RWPE1 (cell line): ENCODE data around the gene AQP3.

ENCODE experiments used
- CTCF ChIA-PET: fragments of 350-600 bp; sonication (Branson Sonifier 250); formaldehyde crosslinking; extraction: SDS; loops from one replicate; lab custom pipeline; 2021; lab: Yijun Ruan, JAX
- POLR2A ChIA-PET: fragments of 400-600 bp; formaldehyde crosslinking; extraction: SDS; loops from one replicate; lab custom pipeline; 2020; ENCODE audit warnings: antibody characterized with exemption; ENCODE audit not compliant: low non-redundant PET; lab: Yijun Ruan, JAX
- DNase-seq: peaks from one replicate; pipeline ENCODE4 v3.0.0; 2012; ENCODE audit warnings: low spot score
- H3K27ac ChIP-seq: fragments of 450-650 bp; 2 replicates; pipeline ENCODE4 v1.5.1; 2017
- TF ChIP-seq, protein P1 (sequence below): fragments of 450-650 bp; conservative IDR thresholded peaks from 2 replicates; pipeline ENCODE4 v1.5.1; 2017; ENCODE audit warnings: low read depth, mild to moderate bottlenecking

Gene AQP3

DNA sequence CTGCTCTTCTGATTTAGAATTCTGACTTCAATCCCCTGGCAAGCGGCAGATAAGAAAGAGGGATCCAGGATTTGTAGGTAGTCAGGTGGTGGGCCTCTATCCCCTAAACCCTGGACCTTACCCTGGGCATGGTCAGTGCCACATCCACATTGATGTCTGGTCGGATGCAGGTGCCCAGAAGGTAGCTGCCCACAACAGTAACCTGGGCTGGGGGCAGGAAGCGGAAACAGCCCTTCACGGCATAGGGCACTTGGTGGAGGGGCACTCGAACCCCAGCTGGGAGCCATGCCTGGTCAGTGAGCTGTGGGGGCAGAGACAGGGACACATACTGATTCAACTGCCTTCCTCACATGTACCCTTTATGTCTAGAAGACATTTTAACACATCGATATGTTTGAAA is 22.5 kb upstream of the AQP3 start:
- TF ChIP-seq, protein P1, sequence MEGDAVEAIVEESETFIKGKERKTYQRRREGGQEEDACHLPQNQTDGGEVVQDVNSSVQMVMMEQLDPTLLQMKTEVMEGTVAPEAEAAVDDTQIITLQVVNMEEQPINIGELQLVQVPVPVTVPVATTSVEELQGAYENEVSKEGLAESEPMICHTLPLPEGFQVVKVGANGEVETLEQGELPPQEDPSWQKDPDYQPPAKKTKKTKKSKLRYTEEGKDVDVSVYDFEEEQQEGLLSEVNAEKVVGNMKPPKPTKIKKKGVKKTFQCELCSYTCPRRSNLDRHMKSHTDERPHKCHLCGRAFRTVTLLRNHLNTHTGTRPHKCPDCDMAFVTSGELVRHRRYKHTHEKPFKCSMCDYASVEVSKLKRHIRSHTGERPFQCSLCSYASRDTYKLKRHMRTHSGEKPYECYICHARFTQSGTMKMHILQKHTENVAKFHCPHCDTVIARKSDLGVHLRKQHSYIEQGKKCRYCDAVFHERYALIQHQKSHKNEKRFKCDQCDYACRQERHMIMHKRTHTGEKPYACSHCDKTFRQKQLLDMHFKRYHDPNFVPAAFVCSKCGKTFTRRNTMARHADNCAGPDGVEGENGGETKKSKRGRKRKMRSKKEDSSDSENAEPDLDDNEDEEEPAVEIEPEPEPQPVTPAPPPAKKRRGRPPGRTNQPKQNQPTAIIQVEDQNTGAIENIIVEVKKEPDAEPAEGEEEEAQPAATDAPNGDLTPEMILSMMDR = no peak
- H3K27ac ChIP-seq = peak overlapping the region; percentile 61; the same call in 1 of the 2 replicates
- POLR2A ChIA-PET = no interaction called here
- no peak for DNase-seq
- CTCF ChIA-PET = interaction anchor here (0.5 kb wide), 1 partner anchor 60 kb away, joined by 4 read pairs; no protein-coding TSS in a partner anchor

DNA sequence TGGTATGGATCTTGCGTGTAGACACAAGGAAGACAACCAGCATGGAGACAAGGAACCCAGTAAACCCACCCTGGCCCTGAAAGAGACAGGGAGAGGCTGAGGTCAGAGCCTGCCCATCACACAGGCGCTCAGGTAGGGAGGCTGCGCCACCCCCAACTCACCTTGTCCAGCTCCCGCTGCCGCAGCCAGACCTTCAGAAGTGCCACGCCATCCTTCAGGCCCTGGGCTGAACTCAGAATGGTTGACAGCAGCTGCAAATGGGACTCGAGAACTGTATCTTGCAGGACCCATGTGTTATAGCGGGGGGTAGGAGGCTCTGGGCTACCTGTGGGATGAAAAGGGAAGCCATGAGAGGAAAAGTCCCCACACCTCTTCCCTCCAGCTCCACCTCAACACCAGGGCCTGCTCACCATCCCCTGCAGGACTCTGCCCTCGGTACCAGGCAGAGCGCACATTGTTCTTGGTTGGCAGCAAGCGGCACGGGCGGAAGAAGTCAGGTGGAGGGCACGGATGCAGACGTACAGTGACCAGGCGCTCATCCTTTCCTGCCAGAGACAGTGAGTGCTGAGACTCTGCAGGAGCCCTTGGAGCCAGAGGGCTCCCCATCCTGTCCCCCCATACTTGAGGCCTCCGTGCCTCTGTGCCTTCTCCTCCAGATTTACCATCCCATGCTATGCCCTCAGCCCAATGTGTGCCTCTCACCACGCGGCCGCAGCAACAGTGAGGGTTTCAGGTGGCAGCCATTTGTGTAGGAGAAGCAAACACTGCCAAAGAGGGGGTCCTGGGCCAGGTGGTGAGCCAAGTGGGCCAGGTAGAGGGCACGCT is 21.6 kb upstream of the AQP3 start:
- peak overlapping the region; percentile 61; the same call in 1 of the 2 replicates for H3K27ac ChIP-seq
- POLR2A ChIA-PET = no interaction called here
- CTCF ChIA-PET = interaction anchor here (0.8 kb wide), 1 partner anchor 64 kb away, joined by 3 read pairs; no protein-coding TSS in a partner anchor
- DNase-seq = no peak
- TF ChIP-seq, protein P1 = no peak

DNA sequence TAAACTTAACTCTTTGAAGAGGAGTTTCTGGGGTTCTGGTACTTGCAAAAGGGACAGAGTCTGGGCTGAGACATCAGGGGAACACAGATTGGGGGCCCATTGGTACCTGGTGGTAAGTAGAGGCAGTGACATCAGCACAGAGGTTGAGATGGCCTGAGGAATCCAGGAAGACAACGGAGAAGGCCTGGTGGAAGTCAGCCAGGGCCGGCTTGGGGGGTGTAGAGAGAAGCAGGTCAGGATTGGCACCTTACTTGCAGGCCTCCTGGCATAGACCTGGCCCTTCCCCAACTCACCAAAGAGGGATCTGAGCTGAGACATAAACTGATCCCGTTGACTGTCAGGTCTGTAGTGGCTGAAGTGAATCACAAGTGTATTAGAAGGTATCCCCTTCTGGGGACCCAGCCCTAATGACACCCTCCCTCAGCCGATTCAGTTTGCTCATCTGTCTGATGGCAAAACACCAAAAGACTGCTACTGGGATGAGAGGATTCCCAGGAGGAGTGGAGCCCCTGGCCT is 20.9 kb upstream of the AQP3 start:
- POLR2A ChIA-PET = no interaction called here
- TF ChIP-seq, protein P1 = no peak
- CTCF ChIA-PET = interaction anchor here (0.8 to 2.5 kb wide), 3 partner anchors 16 to 63 kb away, joined by 3 to 15 read pairs (median 11); no protein-coding TSS in a partner anchor
- DNase-seq = no peak
- peak overlapping the region; percentile 61 for H3K27ac ChIP-seq

DNA sequence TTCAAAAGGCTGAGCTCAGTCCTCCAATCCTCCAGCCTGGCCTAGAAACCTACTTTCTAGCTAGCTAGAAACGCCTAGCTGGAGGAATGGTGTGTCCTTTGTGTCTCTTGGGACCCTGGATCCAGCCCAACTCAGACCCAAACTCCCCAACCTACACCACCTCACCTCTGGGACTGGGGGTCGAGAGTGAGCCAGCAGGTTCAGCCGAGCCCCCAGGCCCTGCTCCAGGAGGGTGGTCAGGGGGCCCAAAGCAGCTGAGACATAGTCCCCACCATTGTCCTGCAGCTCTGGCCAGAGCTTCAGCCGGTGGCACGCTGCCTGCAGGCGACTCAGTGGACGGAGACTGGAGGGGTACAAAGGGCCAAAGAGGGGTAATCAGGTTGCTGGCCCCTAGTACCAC is 20.1 kb upstream of the AQP3 start:
- ChIA-PET CTCF (interaction anchor here (0.9 to 2.5 kb wide), 10 partner anchors 15 to 277 kb away, joined by 3 to 33 read pairs (median 7); partner anchors contain the start of gene AQP3), POLR2A (no interaction called here)
- H3K27ac ChIP-seq = peak overlapping the region; percentile 61
- TF ChIP-seq, protein P1 = no peak
- DNase-seq = no peak

DNA sequence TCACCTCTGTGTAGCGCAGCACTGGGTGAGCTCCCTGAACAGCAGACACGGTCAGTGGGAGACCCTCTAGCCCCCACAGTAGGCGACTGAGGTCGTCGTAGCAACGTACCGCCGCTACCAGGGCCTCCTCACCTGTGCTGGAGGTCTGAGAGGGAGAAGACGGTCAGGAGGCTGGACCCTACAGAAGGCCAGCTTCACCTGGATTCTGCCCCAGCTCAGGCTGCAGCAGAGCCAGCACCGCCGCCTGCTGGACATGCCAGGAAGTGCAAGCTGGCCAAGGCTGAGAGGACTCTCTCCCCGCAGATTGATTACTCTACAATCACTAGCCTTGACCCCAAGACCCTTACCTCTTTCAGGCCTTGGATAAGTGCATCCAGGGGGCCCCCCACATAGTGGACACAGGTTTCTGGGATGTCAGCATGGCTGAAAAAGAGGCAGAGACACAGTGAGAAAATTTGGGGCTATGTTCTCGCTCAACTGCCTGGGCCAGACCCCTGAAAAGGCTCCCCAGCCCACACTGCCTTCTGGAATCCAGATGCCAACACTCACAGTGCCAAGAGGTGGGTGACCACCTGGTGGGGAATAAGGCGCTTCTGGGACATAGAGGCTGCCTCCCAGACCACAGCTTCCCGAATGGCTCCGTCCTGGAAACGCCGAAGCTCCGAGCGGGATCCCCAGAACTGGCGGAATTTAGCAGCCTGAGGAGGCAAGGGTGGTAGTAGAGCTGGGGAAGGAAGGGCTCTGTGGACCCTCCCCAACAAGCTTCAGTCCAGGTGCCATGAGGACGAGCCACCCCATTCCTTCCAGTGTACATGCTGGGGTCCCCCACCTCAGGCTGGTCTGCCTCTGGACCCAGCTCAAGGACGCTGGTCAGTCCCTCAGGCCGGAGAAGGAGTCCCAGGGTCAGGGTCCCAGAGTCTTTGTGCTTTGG is 19.4 kb upstream of the AQP3 start:
- peak overlapping the region; percentile 61 for H3K27ac ChIP-seq
- POLR2A ChIA-PET = no interaction called here
- CTCF ChIA-PET = interaction anchor here (0.6 to 2.5 kb wide), 21 partner anchors 10 to 276 kb away, joined by 3 to 33 read pairs (median 5); partner anchors contain the start of gene AQP3
- peak; percentile 65 for DNase-seq
- TF ChIP-seq, protein P1 = peak; percentile 100
